Activated CD4-positive, alpha-beta memory T cell treated with anti-CD3 and anti-CD28 coated beads, Interleukin-2, amount 10 ng/mL, durations not matched to agents 7 days and 5 days (primary cell): ENCODE results near the gene RTL1. TPM values are rescaled to one million over a fixed set of nuclear protein-coding genes. Genes with fewer than 3 reads are reported as not detected.

Experiments used
- CTCF ChIA-PET: fragments of 350-600 bp; sonication (Branson Sonifier 250); formaldehyde crosslinking; loops from one replicate; lab custom pipeline; 2021; ENCODE audit warnings: antibody characterized with exemption, inconsistent platforms; lab: Charles Lee
- POLR2A ChIA-PET: fragments of 350-600 bp; sonication (Branson Sonifier 250); formaldehyde crosslinking; loops from one replicate; lab custom pipeline; 2021; ENCODE audit warnings: antibody characterized with exemption; lab: Charles Lee
- DNase-seq: peaks from one replicate; pipeline ENCODE4 v3.0.0-alpha.2; 2020
- H3K27ac Mint-ChIP-seq: one replicate; pipeline ENCODE4 v1.8.0; 2021; ENCODE audit warnings: mild to moderate bottlenecking, mixed read lengths
- H3K27me3 Mint-ChIP-seq: one replicate; pipeline ENCODE4 v1.8.0; 2021; ENCODE audit warnings: mixed read lengths
- H3K36me3 Mint-ChIP-seq: one replicate; pipeline ENCODE4 v1.8.0; 2021; ENCODE audit warnings: low read depth, mixed read lengths
- H3K4me1 Mint-ChIP-seq: one replicate; pipeline ENCODE4 v1.8.0; 2021; ENCODE audit warnings: mixed read lengths
- H3K4me3 Mint-ChIP-seq: one replicate; pipeline ENCODE4 v1.8.0; 2021; ENCODE audit warnings: mild to moderate bottlenecking, mixed read lengths
- H3K9me3 Mint-ChIP-seq: one replicate; pipeline ENCODE4 v1.8.0; 2021; ENCODE audit warnings: mixed read lengths
- total RNA-seq, 2 experiments: library from RNA; stranded (reverse); gene quantifications; one replicate each; pipeline ENCODE4 v1.2.3, GENCODE V29; 2021

Gene RTL1
- total RNA-seq, 2 experiments from 2014 or later, result not detected

GRCh38 chr14:100839681-100840111, 63.8 kb downstream of the RTL1 start:
- Mint-ChIP-seq H3K36me3 (no peaks in the 10 kb centered on the region), H3K4me3 (no peak overlapping the region), H3K27me3 (no peaks in the 10 kb centered on the region), H3K4me1 (no peaks in the 10 kb centered on the region), H3K27ac (no peak overlapping the region), H3K9me3 (no peaks in the 10 kb centered on the region)
- no peak for DNase-seq
- ChIA-PET CTCF (no interaction called here), POLR2A (no interaction called here)

DNA sequence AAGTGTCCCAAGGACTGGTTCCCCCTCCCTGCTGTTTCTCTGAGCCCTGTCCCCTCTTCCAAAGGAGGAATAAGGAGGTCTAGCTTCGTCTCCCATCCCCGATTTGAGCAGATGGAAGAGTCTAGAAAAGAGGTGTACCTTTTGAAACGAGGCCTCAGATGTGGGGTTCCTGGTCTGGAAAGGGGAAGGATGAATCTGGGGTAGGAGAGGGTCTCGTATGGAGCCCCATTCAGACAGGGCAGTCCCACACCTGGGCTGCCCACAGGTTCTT, 64.3 kb downstream of the RTL1 start:
- DNase-seq, result no peak
- ChIA-PET POLR2A (no interaction called here), CTCF (no interaction called here)
- no peaks in the 10 kb centered on the region for H3K4me1 Mint-ChIP-seq
- H3K4me3 Mint-ChIP-seq, result no peak overlapping the region
- H3K27me3 Mint-ChIP-seq, result no peaks in the 10 kb centered on the region
- no peaks in the 10 kb centered on the region for H3K9me3 Mint-ChIP-seq
- no peak overlapping the region for H3K27ac Mint-ChIP-seq
- no peaks in the 10 kb centered on the region for H3K36me3 Mint-ChIP-seq

DNA sequence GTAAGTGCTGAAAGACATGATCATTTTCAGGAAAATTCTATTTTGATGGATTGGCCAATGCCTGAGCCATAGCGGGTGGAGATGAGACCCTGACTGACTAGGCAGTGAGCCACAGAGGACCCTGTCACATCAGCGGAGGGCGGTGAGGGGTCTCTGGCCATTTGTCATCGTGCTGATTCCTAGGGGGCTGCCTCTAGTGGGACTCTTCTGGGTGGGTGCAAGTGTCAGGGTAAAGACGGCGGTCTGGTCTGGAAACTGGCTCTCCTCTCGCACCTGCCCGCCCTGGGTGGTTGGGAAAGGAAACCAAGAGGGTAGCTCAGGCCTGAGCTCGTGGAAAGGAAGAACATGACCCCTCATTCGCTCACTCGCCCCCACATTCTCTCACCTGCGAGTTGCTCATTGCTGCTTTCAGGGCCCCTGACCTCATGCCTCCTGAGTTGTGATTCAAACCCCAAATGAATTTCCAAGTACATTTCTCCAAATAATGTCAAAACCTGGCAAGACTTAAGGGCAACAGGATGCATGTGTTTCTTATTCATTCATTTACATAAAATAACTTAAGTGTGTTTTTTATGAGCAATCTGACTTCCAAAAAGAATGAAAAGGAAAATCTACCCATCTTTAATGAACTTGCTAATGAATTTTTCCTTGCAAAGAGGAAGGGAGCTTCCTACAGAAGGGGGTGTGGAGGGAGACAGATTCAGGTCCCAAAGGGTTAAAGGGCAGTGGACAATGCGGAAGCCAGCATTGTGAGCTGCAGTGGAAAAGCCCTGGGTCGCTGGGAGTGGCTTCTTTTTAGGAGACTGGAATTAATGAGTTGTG, 64.8 kb downstream of the RTL1 start:
- H3K27ac Mint-ChIP-seq, result no peak overlapping the region
- ChIA-PET CTCF (no interaction called here), POLR2A (no interaction called here)
- H3K36me3 Mint-ChIP-seq, result no peaks in the 10 kb centered on the region
- H3K27me3 Mint-ChIP-seq, result no peaks in the 10 kb centered on the region
- no peak for DNase-seq
- H3K9me3 Mint-ChIP-seq, result no peaks in the 10 kb centered on the region
- H3K4me1 Mint-ChIP-seq, result no peaks in the 10 kb centered on the region
- H3K4me3 Mint-ChIP-seq, result no peak overlapping the region

- Mint-ChIP-seq H3K4me3 (no peak overlapping the region), H3K9me3 (no peaks in the 10 kb centered on the region)
- CTCF ChIA-PET, result no interaction called here
These were observed 65.6 kb downstream of the RTL1 start for GRCh38 chr14:100837805-100838350.

DNA sequence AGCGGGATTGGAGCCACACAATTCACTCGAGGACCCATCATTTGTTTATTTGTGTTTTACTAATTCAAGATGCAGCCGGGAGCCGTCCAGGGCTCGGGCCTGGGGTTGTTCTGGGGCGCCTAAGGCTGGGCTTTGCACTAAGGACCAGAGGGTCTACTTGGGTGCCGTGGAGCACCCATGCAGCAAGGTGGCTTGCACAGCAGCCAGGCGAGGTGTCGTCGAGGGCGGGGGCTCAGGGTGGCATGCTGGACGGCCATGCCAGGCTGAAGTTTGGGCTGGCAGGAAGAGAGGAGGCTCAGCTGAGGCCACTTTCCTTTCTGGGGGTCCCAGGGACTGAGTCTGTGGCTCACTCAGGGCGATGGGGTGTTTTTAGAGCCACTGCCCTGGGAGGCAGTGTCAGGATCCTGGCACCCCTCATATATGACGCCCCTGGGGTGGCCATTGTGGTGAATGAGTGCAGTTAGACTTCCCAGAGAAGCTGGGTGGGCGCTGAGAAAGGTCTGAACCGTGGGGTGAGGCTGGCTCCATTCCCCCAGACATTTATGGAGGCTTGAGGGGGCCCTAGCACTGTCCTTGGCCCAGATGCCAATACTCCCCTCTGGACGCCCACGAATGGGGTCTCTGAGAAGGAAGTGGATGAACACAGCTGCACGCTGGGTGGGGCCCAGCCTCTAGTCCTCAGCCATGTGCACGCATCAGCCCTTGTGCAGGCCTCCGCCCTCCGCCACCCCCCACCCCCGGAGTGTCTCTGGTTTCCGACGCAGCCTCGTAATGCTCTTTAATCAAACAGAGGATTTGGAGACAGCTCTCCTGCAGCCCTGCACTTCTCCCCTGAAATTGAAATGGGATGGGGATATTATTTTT, 66.3 kb downstream of the RTL1 start:
- no peaks in the 10 kb centered on the region for H3K36me3 Mint-ChIP-seq
- no peak for DNase-seq
- H3K4me3 Mint-ChIP-seq, result no peak overlapping the region
- H3K27ac Mint-ChIP-seq, result no peak overlapping the region
- POLR2A ChIA-PET, result no interaction called here
- H3K9me3 Mint-ChIP-seq, result no peaks in the 10 kb centered on the region
- no peaks in the 10 kb centered on the region for H3K4me1 Mint-ChIP-seq
- CTCF ChIA-PET, result no interaction called here
- no peaks in the 10 kb centered on the region for H3K27me3 Mint-ChIP-seq

More at GRCh38 chr14:100837805-100838350, 65.6 kb downstream of the RTL1 start:
- POLR2A ChIA-PET, result no interaction called here
- no peak for DNase-seq
- H3K27ac Mint-ChIP-seq, result no peak overlapping the region
- H3K27me3 Mint-ChIP-seq, result no peaks in the 10 kb centered on the region
- no peaks in the 10 kb centered on the region for H3K36me3 Mint-ChIP-seq
- no peaks in the 10 kb centered on the region for H3K4me1 Mint-ChIP-seq

- ChIA-PET POLR2A (no interaction called here), CTCF (no interaction called here)
- Mint-ChIP-seq H3K4me1 (no peaks in the 10 kb centered on the region), H3K4me3 (no peak overlapping the region), H3K27ac (no peak overlapping the region), H3K36me3 (no peaks in the 10 kb centered on the region), H3K27me3 (no peaks in the 10 kb centered on the region), H3K9me3 (no peaks in the 10 kb centered on the region)
- no peak for DNase-seq
These were observed 67.2 kb downstream of the RTL1 start for GRCh38 chr14:100836311-100836805.

DNA sequence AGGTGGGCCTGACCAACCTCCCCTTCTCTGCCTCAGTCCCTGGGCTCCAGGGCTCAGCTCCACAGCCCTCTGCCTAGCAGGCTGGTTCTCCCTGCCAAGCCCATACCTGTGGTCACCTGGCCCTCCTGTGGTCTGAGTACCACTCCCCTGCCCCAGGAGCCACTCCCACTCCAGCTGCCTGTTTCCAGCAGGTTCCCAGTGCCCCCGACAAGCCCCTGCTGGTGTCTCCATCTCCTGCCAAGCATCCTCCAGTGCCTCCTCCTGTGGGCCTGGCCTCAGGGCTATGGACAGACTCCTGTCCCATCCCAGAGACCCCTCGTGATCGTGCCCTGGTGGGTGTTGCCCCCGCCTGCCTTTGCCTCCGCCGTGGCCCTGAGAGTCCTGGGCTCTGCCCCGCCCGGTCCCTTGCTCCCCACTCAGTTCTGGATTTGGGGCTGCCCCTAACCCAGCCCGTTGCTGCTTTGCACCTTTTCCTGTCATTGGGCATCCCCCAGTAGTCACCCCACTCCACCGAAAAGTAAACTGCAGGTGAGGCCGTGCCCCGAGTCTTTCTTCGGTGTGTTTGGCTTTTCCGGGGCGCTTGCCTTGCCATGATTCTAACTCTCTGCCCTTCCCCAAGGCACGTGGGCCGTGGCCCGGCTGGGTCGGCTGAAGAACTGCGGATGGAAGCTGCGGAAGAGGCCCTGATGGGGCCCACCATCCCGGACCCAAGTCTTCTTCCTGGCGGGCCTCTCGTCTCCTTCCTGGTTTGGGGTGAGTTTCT, 67.8 kb downstream of the RTL1 start:
- POLR2A ChIA-PET, result no interaction called here
- no peaks in the 10 kb centered on the region for H3K4me1 Mint-ChIP-seq
- no peaks in the 10 kb centered on the region for H3K36me3 Mint-ChIP-seq
- no peak overlapping the region for H3K4me3 Mint-ChIP-seq
- H3K27ac Mint-ChIP-seq, result no peak overlapping the region
- no peaks in the 10 kb centered on the region for H3K27me3 Mint-ChIP-seq
- no peaks in the 10 kb centered on the region for H3K9me3 Mint-ChIP-seq
- CTCF ChIA-PET, result no interaction called here
- no peak for DNase-seq

- no peaks in the 10 kb centered on the region for H3K4me1 Mint-ChIP-seq
- no peaks in the 10 kb centered on the region for H3K27me3 Mint-ChIP-seq
- no peaks in the 10 kb centered on the region for H3K36me3 Mint-ChIP-seq
- no peak overlapping the region for H3K4me3 Mint-ChIP-seq
- CTCF ChIA-PET, result no interaction called here
- no peak overlapping the region for H3K27ac Mint-ChIP-seq
- DNase-seq, result no peak
- H3K9me3 Mint-ChIP-seq, result no peaks in the 10 kb centered on the region
- POLR2A ChIA-PET, result no interaction called here
These were observed 68.6 kb downstream of the RTL1 start for GRCh38 chr14:100834794-100835547.

DNA sequence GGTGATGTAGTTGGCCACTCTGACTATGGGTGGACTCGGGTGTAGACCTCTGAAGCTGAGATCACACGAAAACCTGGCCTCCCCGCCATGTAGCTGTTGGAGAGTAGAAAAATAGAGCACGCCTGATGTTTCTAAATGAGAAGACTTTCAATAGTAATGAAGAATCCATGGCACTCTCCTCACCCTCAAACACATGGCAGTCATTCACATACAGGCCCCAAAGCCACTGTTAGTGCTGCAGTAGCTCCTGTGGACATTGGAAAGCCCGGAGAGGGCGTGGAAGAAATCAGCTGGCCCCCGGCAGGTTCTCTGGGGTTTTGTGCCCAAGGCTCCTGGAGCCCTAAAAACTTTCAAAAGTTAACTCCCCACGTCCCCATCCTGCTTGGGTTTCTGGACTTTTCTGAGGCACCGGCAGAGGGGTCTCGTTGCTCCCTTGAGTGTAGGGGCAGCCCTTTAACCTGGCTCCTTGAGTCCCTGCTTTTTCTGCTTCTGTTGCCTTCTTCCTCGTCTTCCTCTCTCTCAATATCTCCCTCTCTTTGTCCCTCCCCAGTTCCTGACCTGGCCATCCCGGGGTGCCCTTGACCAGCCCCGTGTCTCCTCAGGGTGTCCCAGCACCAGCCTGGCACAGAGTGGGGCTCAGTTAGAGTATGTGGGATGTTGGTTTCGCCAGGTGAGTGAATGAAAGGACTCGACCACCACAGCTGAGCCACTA, 69.3 kb downstream of the RTL1 start:
- no peaks in the 10 kb centered on the region for H3K27me3 Mint-ChIP-seq
- ChIA-PET CTCF (no interaction called here), POLR2A (no interaction called here)
- no peaks in the 10 kb centered on the region for H3K4me1 Mint-ChIP-seq
- no peak overlapping the region for H3K4me3 Mint-ChIP-seq
- no peak for DNase-seq
- H3K36me3 Mint-ChIP-seq, result no peaks in the 10 kb centered on the region
- H3K27ac Mint-ChIP-seq, result no peak overlapping the region
- H3K9me3 Mint-ChIP-seq, result no peaks in the 10 kb centered on the region

DNA sequence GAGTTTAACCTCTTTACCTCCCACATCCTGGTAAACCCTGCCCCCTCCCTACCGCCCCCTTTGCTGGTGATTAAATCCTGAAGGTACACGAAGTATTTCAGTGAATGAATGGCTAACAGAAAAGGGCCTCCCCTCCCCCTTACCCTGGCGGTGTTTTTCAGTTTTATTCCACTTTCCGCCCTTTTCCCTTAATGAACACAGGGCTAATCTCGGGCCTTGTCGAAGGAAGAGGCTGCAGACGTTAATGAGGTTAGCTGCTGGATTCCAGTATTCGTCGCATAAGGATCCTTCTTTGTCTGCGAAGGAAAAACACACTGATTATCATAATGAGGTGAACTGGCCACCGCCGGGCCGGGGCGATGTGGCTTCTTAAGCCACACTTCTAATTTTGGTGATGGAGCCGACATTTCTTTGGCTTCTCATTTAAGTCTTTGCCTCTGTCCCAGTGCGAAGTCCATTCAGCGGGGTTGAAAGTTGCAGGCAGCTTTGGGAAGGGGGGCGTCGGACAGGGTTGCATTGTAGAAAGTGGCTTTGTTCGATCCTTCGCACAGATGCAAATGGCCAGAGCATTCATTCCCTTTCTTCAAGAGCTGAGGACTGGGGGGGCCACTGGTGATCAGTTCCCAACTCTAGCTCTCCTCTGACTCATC, 71.1 kb downstream of the RTL1 start:
- no peaks in the 10 kb centered on the region for H3K4me1 Mint-ChIP-seq
- no peak overlapping the region for H3K27ac Mint-ChIP-seq
- H3K9me3 Mint-ChIP-seq, result no peaks in the 10 kb centered on the region
- peaks cover 6% of the 10 kb centered on the region for H3K27me3 Mint-ChIP-seq
- POLR2A ChIA-PET, result no interaction called here
- CTCF ChIA-PET, result no interaction called here
- DNase-seq, result no peak
- no peaks in the 10 kb centered on the region for H3K36me3 Mint-ChIP-seq
- H3K4me3 Mint-ChIP-seq, result no peak overlapping the region

- Mint-ChIP-seq H3K4me3 (no peak overlapping the region), H3K27ac (no peak overlapping the region), H3K4me1 (no peaks in the 10 kb centered on the region), H3K9me3 (no peaks in the 10 kb centered on the region), H3K36me3 (no peaks in the 10 kb centered on the region), H3K27me3 (peaks cover 21% of the 10 kb centered on the region)
- POLR2A ChIA-PET, result no interaction called here
- CTCF ChIA-PET, result no interaction called here
- DNase-seq, result no peak
These were observed 72.8 kb downstream of the RTL1 start for GRCh38 chr14:100830681-100831080.
